OCI-LY1 (cell line): Measurements from ENCODE around the gene PPP1R1A.

ENCODE experiments used
- H2AFZ ChIP-seq: fragments of 200-600 bp; sonication (generic), shearing (Covaris generic); 2 replicates; pipeline ENCODE4 v1.6.0; 2014; ENCODE audit warnings: antibody characterized with exemption, mild to moderate bottlenecking, low read length
- H3F3A ChIP-seq: fragments of 200-600 bp; sonication (generic), shearing (Covaris generic); 2 replicates; pipeline ENCODE4 v1.6.0; 2014; ENCODE audit warnings: mild to moderate bottlenecking, antibody characterized with exemption, low read length, moderate library complexity; ENCODE audit not compliant: insufficient read depth
- H3K27ac ChIP-seq: fragments of 200-600 bp; sonication (generic); 2 replicates; pipeline ENCODE4 v1.5.1; 2014; ENCODE audit warnings: low read length, mixed run types, mild to moderate bottlenecking, low read depth; ENCODE audit not compliant: poor library complexity, severe bottlenecking
- H3K27me3 ChIP-seq: fragments of 200-600 bp; sonication (generic); 2 replicates; pipeline ENCODE4 v1.6.0; 2014; ENCODE audit warnings: antibody characterized with exemption, mild to moderate bottlenecking, low read length, moderate library complexity; ENCODE audit not compliant: insufficient read depth
- H3K36me3 ChIP-seq: fragments of 200-600 bp; sonication (generic); 2 replicates; pipeline ENCODE4 v1.6.1; 2014; ENCODE audit warnings: mild to moderate bottlenecking, antibody characterized with exemption, low read length, moderate library complexity, mixed read lengths; ENCODE audit not compliant: insufficient read depth
- H3K4me1 ChIP-seq: fragments of 200-600 bp; sonication (generic); 2 replicates; pipeline ENCODE4 v1.5.1; 2014; ENCODE audit warnings: mild to moderate bottlenecking, low read length, moderate library complexity; ENCODE audit not compliant: insufficient read depth, severe bottlenecking
- H3K4me2 ChIP-seq: fragments of 200-600 bp; sonication (generic), shearing (Covaris generic); 2 replicates; pipeline ENCODE4 v1.6.1; 2014; ENCODE audit warnings: low read length
- H3K4me3 ChIP-seq: fragments of 200-600 bp; sonication (generic); 2 replicates; pipeline ENCODE4 v1.5.1; 2014; ENCODE audit warnings: low read length, low read depth, mild to moderate bottlenecking, mixed read lengths; ENCODE audit not compliant: poor library complexity, severe bottlenecking
- H3K79me2 ChIP-seq: fragments of 200-600 bp; shearing (Covaris generic); 2 replicates; pipeline ENCODE4 v1.6.1; 2016; ENCODE audit warnings: mixed run types, low read length, mixed read lengths; ENCODE audit not compliant: insufficient read depth
- H3K9ac ChIP-seq: fragments of 200-600 bp; sonication (generic), shearing (Covaris generic); 2 replicates; pipeline ENCODE4 v1.6.1; 2014; ENCODE audit warnings: mild to moderate bottlenecking, low read length, mixed read lengths
- H3K9me2 ChIP-seq: fragments of 200-600 bp; sonication (generic), shearing (Covaris generic); 2 replicates; pipeline ENCODE4 v1.6.1; 2014; ENCODE audit warnings: low read depth, mild to moderate bottlenecking, low read length, mixed read lengths
- H3K9me3 ChIP-seq: fragments of 200-600 bp; shearing (Covaris generic); 2 replicates; pipeline ENCODE4 v1.6.1; 2014; ENCODE audit warnings: low read length, mixed read lengths
- H4K20me1 ChIP-seq: fragments of 200-600 bp; sonication (generic), shearing (Covaris generic); 2 replicates; pipeline ENCODE4 v1.6.0; 2016; ENCODE audit warnings: mild to moderate bottlenecking, low read length; ENCODE audit not compliant: insufficient read depth
- CTCF ChIP-seq: fragments of 200-600 bp; sonication (generic), shearing (Covaris generic); IDR thresholded peaks from 2 replicates; pipeline ENCODE4 v1.5.1; 2017; ENCODE audit warnings: mild to moderate bottlenecking, antibody characterized with exemption, low read length, moderate library complexity, mixed read lengths
- EZH2 ChIP-seq: fragments of 200-600 bp; sonication (generic), shearing (Covaris generic); IDR thresholded peaks from 2 replicates; pipeline ENCODE4 v1.8.0; 2017; ENCODE audit warnings: borderline replicate concordance, mixed run types, mild to moderate bottlenecking, antibody characterized with exemption, low read length, moderate library complexity, mixed read lengths

Gene PPP1R1A

GRCh38 chr12:54538136-54538700 lies 50.2 kb downstream of the PPP1R1A start:
- H3K36me3 ChIP-seq: peaks cover 100% of the 10 kb centered on the region

GRCh38 chr12:54535474-54535873 lies 53.0 kb downstream of the PPP1R1A start:
- H3K27me3 ChIP-seq: no peaks in the 10 kb centered on the region
- no peak for TF ChIP-seq EZH2
- no peak for TF ChIP-seq CTCF
- no peaks in the 10 kb centered on the region for H3K9me2 ChIP-seq

More at GRCh38 chr12:54538136-54538700, 50.2 kb downstream of the PPP1R1A start:
- no peak overlapping the region for H3K4me3 ChIP-seq
- H3K9me3 ChIP-seq: no peaks in the 10 kb centered on the region
- no peak overlapping the region for H3K4me2 ChIP-seq
- H3K9ac ChIP-seq: no peak overlapping the region
- H3K27ac ChIP-seq: no peak overlapping the region
- H3K27me3 ChIP-seq: no peaks in the 10 kb centered on the region
- H3K9me2 ChIP-seq: no peaks in the 10 kb centered on the region
- no peaks in the 10 kb centered on the region for H3K79me2 ChIP-seq
- no peak overlapping the region for H2AFZ ChIP-seq
- no peaks in the 10 kb centered on the region for H3K4me1 ChIP-seq
- H3F3A ChIP-seq: no peaks in the 10 kb centered on the region
- no peak for TF ChIP-seq EZH2
- TF ChIP-seq CTCF: no peak
- no peaks in the 10 kb centered on the region for H4K20me1 ChIP-seq

GRCh38 chr12:54529581-54529980 lies 58.9 kb downstream of the PPP1R1A start:
- Histone ChIP-seq H3K9ac (no peak overlapping the region), H3K4me1 (no peaks in the 10 kb centered on the region), H4K20me1 (no peaks in the 10 kb centered on the region), H3K4me3 (no peak overlapping the region), H3K36me3 (peaks cover 98% of the 10 kb centered on the region), H3K79me2 (no peaks in the 10 kb centered on the region), H3F3A (no peaks in the 10 kb centered on the region), H3K9me3 (no peaks in the 10 kb centered on the region), H3K27ac (no peak overlapping the region), H2AFZ (no peak overlapping the region), H3K27me3 (no peaks in the 10 kb centered on the region), H3K9me2 (no peaks in the 10 kb centered on the region), H3K4me2 (no peak overlapping the region)
- TF ChIP-seq EZH2: no peak
- no peak for TF ChIP-seq CTCF

More at GRCh38 chr12:54535474-54535873, 53.0 kb downstream of the PPP1R1A start:
- Histone ChIP-seq H3K4me2 (no peak overlapping the region), H4K20me1 (no peaks in the 10 kb centered on the region), H3K27ac (no peak overlapping the region), H3K9ac (no peak overlapping the region), H3K79me2 (no peaks in the 10 kb centered on the region), H3K9me3 (no peaks in the 10 kb centered on the region), H3K4me3 (no peak overlapping the region), H3F3A (no peaks in the 10 kb centered on the region), H2AFZ (no peak overlapping the region), H3K36me3 (peaks cover 100% of the 10 kb centered on the region), H3K4me1 (no peaks in the 10 kb centered on the region)
